ENCODE data around the gene CARD9.
A peak's percentile ranks its signal among the peaks of the same experiment; 100 is the strongest.

The CARD9 gene

GRCh38 chr9:136400038-136400834 lies 26.8 kb upstream of the CARD9 start, which contains the start of gene SNAPC4:
Gene SNAPC4, minus strand, starts transcription at chr9:136400170. Its CDS starts 1,742 bp downstream, at chr9:136398428.
- Histone ChIP-seq H3K9ac (ENCODE audit: low read length) (peak within 1 kb of the TSS; percentile 88), H3K27me3 (ENCODE audit: control insufficient read depth, insufficient read depth, low read length) (no peaks in the 10 kb centered on the region), H3K9me3 (ENCODE audit: control insufficient read depth, insufficient read depth, low read depth, low read length) (no peaks in the 10 kb centered on the region), H3K36me3 (ENCODE audit: control insufficient read depth, insufficient read depth, low read length) (peaks cover 65% of the 10 kb centered on the region), H3K4me1 (ENCODE audit: control insufficient read depth, insufficient read depth, low read length) (peaks cover 12% of the 10 kb centered on the region; the same call in 1 of the 2 replicates), H3K4me3 (ENCODE audit: low read depth, low read length) (peak within 1 kb of the TSS; percentile 97), H3K27ac (ENCODE audit: low read depth, low read length) (peak within 1 kb of the TSS; percentile 81; the same call in 1 of the 2 replicates)

- peaks cover 65% of the 10 kb centered on the region for H3K36me3 ChIP-seq (ENCODE audit: control insufficient read depth, insufficient read depth, low read length)
Observed at GRCh38 chr9:136399176-136400037, 25.9 kb upstream of the CARD9 start.

GRCh38 chr9:136398286-136398685 lies 24.8 kb upstream of the CARD9 start:
- H3K9ac ChIP-seq (ENCODE audit: low read length), result peak overlapping the region; percentile 88
- H3K27ac ChIP-seq (ENCODE audit: low read depth, low read length), result no peak overlapping the region

More at GRCh38 chr9:136399176-136400037, 25.9 kb upstream of the CARD9 start:
- peak overlapping the region; percentile 97 for H3K4me3 ChIP-seq (ENCODE audit: low read depth, low read length)
- no peaks in the 10 kb centered on the region for H3K9me3 ChIP-seq (ENCODE audit: control insufficient read depth, insufficient read depth, low read depth, low read length)
- H3K27ac ChIP-seq (ENCODE audit: low read depth, low read length), result peak overlapping the region; percentile 81; the same call in 1 of the 2 replicates
- H3K27me3 ChIP-seq (ENCODE audit: control insufficient read depth, insufficient read depth, low read length), result no peaks in the 10 kb centered on the region
- H3K4me1 ChIP-seq (ENCODE audit: control insufficient read depth, insufficient read depth, low read length), result peaks cover 12% of the 10 kb centered on the region; the same call in 1 of the 2 replicates
- peak overlapping the region; percentile 88 for H3K9ac ChIP-seq (ENCODE audit: low read length)

GRCh38 chr9:136397643-136398042 lies 24.2 kb upstream of the CARD9 start:
- Histone ChIP-seq H3K4me3 (ENCODE audit: low read depth, low read length) (no peak overlapping the region), H3K27ac (ENCODE audit: low read depth, low read length) (no peak overlapping the region), H3K9me3 (ENCODE audit: control insufficient read depth, insufficient read depth, low read depth, low read length) (no peaks in the 10 kb centered on the region), H3K27me3 (ENCODE audit: control insufficient read depth, insufficient read depth, low read length) (no peaks in the 10 kb centered on the region), H3K36me3 (ENCODE audit: control insufficient read depth, insufficient read depth, low read length) (peaks cover 71% of the 10 kb centered on the region), H3K9ac (ENCODE audit: low read length) (no peak overlapping the region), H3K4me1 (ENCODE audit: control insufficient read depth, insufficient read depth, low read length) (peaks cover 12% of the 10 kb centered on the region; the same call in 1 of the 2 replicates)

More at GRCh38 chr9:136398286-136398685, 24.8 kb upstream of the CARD9 start:
- Histone ChIP-seq H3K9me3 (ENCODE audit: control insufficient read depth, insufficient read depth, low read depth, low read length) (no peaks in the 10 kb centered on the region), H3K4me3 (ENCODE audit: low read depth, low read length) (peak overlapping the region; percentile 97; the same call in 1 of the 2 replicates), H3K36me3 (ENCODE audit: control insufficient read depth, insufficient read depth, low read length) (peaks cover 66% of the 10 kb centered on the region), H3K27me3 (ENCODE audit: control insufficient read depth, insufficient read depth, low read length) (no peaks in the 10 kb centered on the region), H3K4me1 (ENCODE audit: control insufficient read depth, insufficient read depth, low read length) (peaks cover 12% of the 10 kb centered on the region; the same call in 1 of the 2 replicates)

GRCh38 chr9:136396219-136396515 lies 22.7 kb upstream of the CARD9 start:
- Histone ChIP-seq H3K4me1 (ENCODE audit: control insufficient read depth, insufficient read depth, low read length) (peaks cover 12% of the 10 kb centered on the region; the same call in 1 of the 2 replicates), H3K27ac (ENCODE audit: low read depth, low read length) (no peak overlapping the region), H3K9me3 (ENCODE audit: control insufficient read depth, insufficient read depth, low read depth, low read length) (no peaks in the 10 kb centered on the region), H3K9ac (ENCODE audit: low read length) (no peak overlapping the region), H3K4me3 (ENCODE audit: low read depth, low read length) (no peak overlapping the region), H3K27me3 (ENCODE audit: control insufficient read depth, insufficient read depth, low read length) (no peaks in the 10 kb centered on the region), H3K36me3 (ENCODE audit: control insufficient read depth, insufficient read depth, low read length) (peaks cover 75% of the 10 kb centered on the region)

- Histone ChIP-seq H3K36me3 (ENCODE audit: control insufficient read depth, insufficient read depth, low read length) (peaks cover 77% of the 10 kb centered on the region), H3K27ac (ENCODE audit: low read depth, low read length) (no peak overlapping the region), H3K27me3 (ENCODE audit: control insufficient read depth, insufficient read depth, low read length) (no peaks in the 10 kb centered on the region), H3K9me3 (ENCODE audit: control insufficient read depth, insufficient read depth, low read depth, low read length) (no peaks in the 10 kb centered on the region), H3K9ac (ENCODE audit: low read length) (no peak overlapping the region), H3K4me3 (ENCODE audit: low read depth, low read length) (no peak overlapping the region), H3K4me1 (ENCODE audit: control insufficient read depth, insufficient read depth, low read length) (peaks cover 11% of the 10 kb centered on the region; the same call in 1 of the 2 replicates)
Observed at GRCh38 chr9:136395345-136396218, 22.1 kb upstream of the CARD9 start.

- H3K4me3 ChIP-seq (ENCODE audit: low read depth, low read length), result no peak overlapping the region
- H3K9ac ChIP-seq (ENCODE audit: low read length), result no peak overlapping the region
- H3K27ac ChIP-seq (ENCODE audit: low read depth, low read length), result no peak overlapping the region
- H3K27me3 ChIP-seq (ENCODE audit: control insufficient read depth, insufficient read depth, low read length), result no peaks in the 10 kb centered on the region
- H3K36me3 ChIP-seq (ENCODE audit: control insufficient read depth, insufficient read depth, low read length), result peaks cover 79% of the 10 kb centered on the region
- peaks cover 7% of the 10 kb centered on the region; the same call in 1 of the 2 replicates for H3K4me1 ChIP-seq (ENCODE audit: control insufficient read depth, insufficient read depth, low read length)
- H3K9me3 ChIP-seq (ENCODE audit: control insufficient read depth, insufficient read depth, low read depth, low read length), result no peaks in the 10 kb centered on the region
Observed at GRCh38 chr9:136395020-136395340, 21.5 kb upstream of the CARD9 start.

- no peak overlapping the region for H3K4me3 ChIP-seq (ENCODE audit: low read depth, low read length)
- no peak overlapping the region for H3K9ac ChIP-seq (ENCODE audit: low read length)
- H3K36me3 ChIP-seq (ENCODE audit: control insufficient read depth, insufficient read depth, low read length), result peaks cover 84% of the 10 kb centered on the region
- peaks cover 7% of the 10 kb centered on the region; the same call in 1 of the 2 replicates for H3K4me1 ChIP-seq (ENCODE audit: control insufficient read depth, insufficient read depth, low read length)
- no peak overlapping the region for H3K27ac ChIP-seq (ENCODE audit: low read depth, low read length)
- H3K9me3 ChIP-seq (ENCODE audit: control insufficient read depth, insufficient read depth, low read depth, low read length), result no peaks in the 10 kb centered on the region
- H3K27me3 ChIP-seq (ENCODE audit: control insufficient read depth, insufficient read depth, low read length), result no peaks in the 10 kb centered on the region
Observed at GRCh38 chr9:136394312-136395019, 21.0 kb upstream of the CARD9 start.

- Histone ChIP-seq H3K27ac (ENCODE audit: low read depth, low read length) (no peak overlapping the region), H3K9ac (ENCODE audit: low read length) (no peak overlapping the region), H3K4me3 (ENCODE audit: low read depth, low read length) (no peak overlapping the region), H3K4me1 (ENCODE audit: control insufficient read depth, insufficient read depth, low read length) (peaks cover under 1% of the 10 kb centered on the region; the same call in 1 of the 2 replicates), H3K27me3 (ENCODE audit: control insufficient read depth, insufficient read depth, low read length) (no peaks in the 10 kb centered on the region), H3K9me3 (ENCODE audit: control insufficient read depth, insufficient read depth, low read depth, low read length) (no peaks in the 10 kb centered on the region), H3K36me3 (ENCODE audit: control insufficient read depth, insufficient read depth, low read length) (peaks cover 91% of the 10 kb centered on the region)
Observed at GRCh38 chr9:136393531-136393930, 20.1 kb upstream of the CARD9 start.
